Measurements from ENCODE around the gene FOS. TPM values are rescaled to one million over a fixed set of nuclear protein-coding genes. Genes with fewer than 3 reads are reported as not detected.

The FOS gene
- total and polyA plus RNA-seq, 2 of the 13 experiments (the other 11 are each of a cell fraction or from before 2014, with no cell fraction given) = 15.9 to 24.2 TPM

- TF ChIP-seq ELF4 (CRISPR knock-in tag; IDR thresholded peaks at IDR 0.05; ENCODE audit: borderline replicate concordance) (no peak), NFYB (CRISPR knock-in tag; IDR thresholded peaks at IDR 0.05) (no peak), SIX4 (CRISPR knock-in tag; IDR thresholded peaks at IDR 0.05) (peak; percentile 47; the same call in 1 of the 2 replicates), NR0B2 (CRISPR knock-in tag; IDR thresholded peaks at IDR 0.05) (no peak), TCF7 (IDR thresholded peaks at IDR 0.05; ENCODE audit: low read depth) (no peak), TRIM24 (CRISPR knock-in tag; IDR thresholded peaks at IDR 0.05) (no peak), SMARCC2 (IDR thresholded peaks at IDR 0.05) (no peak), ZMYM3 (CRISPR knock-in tag; IDR thresholded peaks at IDR 0.05) (peak; percentile 50; the same call in 1 of the 2 replicates), ZNF646 (CRISPR knock-in tag; IDR thresholded peaks at IDR 0.05) (no peak)
These were observed 29.2 kb upstream of the FOS start (continued) for GRCh38 chr14:75249251-75249957.
